Lower lobe of right lung (tissue), 2 donors: ENCODE data around the gene C1QTNF1. TPM values are rescaled to one million over a fixed set of nuclear protein-coding genes. Genes with fewer than 3 reads are reported as not detected.

Source experiments
- ATAC-seq, 2 donors: fragments of 200-7000 bp; cut with Tn5 transposase; one replicate each; pipeline ENCODE4 v1.9.1; 2020 to 2022; ENCODE audit warnings: mild to moderate bottlenecking in 2 of 2, moderate library complexity in 2 of 2
- DNase-seq: peaks from one replicate; pipeline ENCODE4 v3.0.0-alpha.2; 2020
- H3K27ac ChIP-seq: fragments of 200-600 bp; one replicate; pipeline ENCODE4 v1.8.0; 2022
- H3K27me3 ChIP-seq: fragments of 200-600 bp; one replicate; pipeline ENCODE4 v1.8.0; 2022; ENCODE audit warnings: low read depth
- H3K36me3 ChIP-seq: fragments of 200-600 bp; one replicate; pipeline ENCODE4 v1.8.0; 2022; ENCODE audit warnings: mild to moderate bottlenecking
- H3K4me1 ChIP-seq: fragments of 200-600 bp; one replicate; pipeline ENCODE4 v1.8.0; 2022
- H3K4me3 ChIP-seq: fragments of 200-600 bp; one replicate; pipeline ENCODE4 v1.8.0; 2022; ENCODE audit warnings: mild to moderate bottlenecking
- H3K9me3 ChIP-seq: fragments of 200-600 bp; one replicate; pipeline ENCODE4 v1.8.0; 2022
- CTCF ChIP-seq: fragments of 200-600 bp; IDR thresholded peaks from one replicate; pipeline ENCODE4 v1.8.0; 2022; ENCODE audit warnings: antibody characterized with exemption, mild to moderate bottlenecking
- intact Hi-C: fragments of 100-400 bp; cut with DNase I; formaldehyde crosslinking; loops from one replicate; pipeline ENCODE4 v1.11.0; 2022
- total RNA-seq: library from RNA; stranded (reverse); fragmentation: NEBNext Ultra II Directional; extraction: Animal tissue kit (Norgen Biotek cat#: 25700); gene quantifications from one replicate; pipeline ENCODE4 v1.2.1, GENCODE V29; 2021
- donor health status: DM: no; HTN: yes; CAD: no; lungs with severe emphysema.

Gene C1QTNF1
- total RNA-seq, 1 donor from 2014 or later = 24.9 TPM

DNA sequence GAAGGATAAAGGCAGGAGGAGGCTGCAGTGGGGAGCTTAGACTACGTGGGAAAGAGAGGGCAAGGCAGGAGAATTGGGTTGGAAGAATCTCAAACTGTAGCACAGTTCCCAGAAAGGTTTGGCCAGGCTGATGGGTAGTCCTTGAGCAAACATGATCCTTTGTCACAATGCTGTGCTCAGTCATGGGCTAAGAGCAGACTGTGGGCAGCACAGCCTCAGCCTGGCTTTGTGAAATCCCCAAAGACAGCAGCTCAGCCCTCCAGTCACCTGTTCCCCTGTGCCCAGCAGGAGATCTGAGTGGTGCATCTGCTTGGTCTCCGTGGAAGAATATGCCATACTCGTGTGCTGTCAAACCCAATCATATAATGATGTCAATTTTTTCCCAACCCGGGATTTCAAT, 40.1 kb downstream of the C1QTNF1 start:
- intact Hi-C loops = no loop called here
- Histone ChIP-seq H3K4me3 (no peak overlapping the region), H3K27ac (no peak overlapping the region), H3K4me1 (no peaks in the 10 kb centered on the region), H3K36me3 (no peaks in the 10 kb centered on the region), H3K27me3 (no peaks in the 10 kb centered on the region), H3K9me3 (no peaks in the 10 kb centered on the region)
- no peak for DNase-seq
- no peak for ATAC-seq
- TF ChIP-seq CTCF = no peak

DNA sequence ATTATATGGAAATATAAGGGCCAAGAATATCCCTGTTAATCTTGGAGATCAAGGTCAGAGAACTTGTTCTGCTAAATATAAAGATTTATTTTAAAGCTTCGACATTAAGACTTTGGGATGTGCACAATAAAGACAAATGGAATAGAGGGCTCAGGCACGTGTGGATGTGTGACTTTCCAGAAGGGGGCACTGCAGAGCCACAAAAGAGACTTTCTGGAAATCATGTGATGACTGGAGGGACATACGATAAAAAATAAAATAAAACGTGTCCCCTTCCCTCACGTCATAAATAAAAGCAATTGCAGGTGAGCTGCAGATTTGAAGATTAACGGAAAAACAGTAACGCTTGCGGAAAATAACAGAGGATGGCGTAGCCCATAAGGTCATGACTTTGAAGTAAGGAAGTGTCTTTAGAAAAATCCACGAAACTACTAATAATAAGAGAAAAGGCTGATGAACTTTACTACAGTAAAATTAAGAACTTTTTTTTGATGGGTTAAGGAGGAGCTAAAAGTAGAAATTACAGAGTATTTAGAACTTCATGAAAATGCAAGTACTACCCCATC, 41.2 kb downstream of the C1QTNF1 start:
- DNase-seq (no peak), ATAC-seq (peak; percentile 54 to 64)
- peak; percentile 72 for TF ChIP-seq CTCF
- Histone ChIP-seq H3K27me3 (no peaks in the 10 kb centered on the region), H3K4me1 (no peaks in the 10 kb centered on the region), H3K4me3 (no peak overlapping the region), H3K27ac (no peak overlapping the region), H3K9me3 (no peaks in the 10 kb centered on the region), H3K36me3 (no peaks in the 10 kb centered on the region)
- intact Hi-C loops = no loop called here

DNA sequence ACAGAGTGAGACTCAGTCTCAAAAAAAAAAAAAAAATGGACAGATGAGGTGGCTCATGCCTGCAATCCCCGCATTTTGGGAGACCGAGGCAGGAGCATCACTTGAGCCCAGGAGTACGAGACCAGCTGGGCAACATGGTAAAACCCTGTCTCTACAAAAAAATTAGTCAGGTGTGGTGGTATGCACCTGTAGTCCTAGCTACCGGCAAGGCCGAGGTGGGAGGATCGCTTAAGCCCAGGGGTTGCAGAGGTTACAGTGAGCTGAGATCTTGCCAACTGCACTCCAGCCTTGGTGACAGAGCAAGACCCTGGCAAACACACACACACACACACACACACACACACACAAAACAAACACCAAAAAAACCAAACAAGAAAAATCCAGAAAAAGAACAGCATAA, 43.0 kb downstream of the C1QTNF1 start:
- no peaks in the 10 kb centered on the region for H3K9me3 ChIP-seq
- H3K27ac ChIP-seq = no peak overlapping the region
- no peak overlapping the region for H3K4me3 ChIP-seq
- intact Hi-C loops = no loop called here
- H3K27me3 ChIP-seq = no peaks in the 10 kb centered on the region
- DNase-seq (no peak), ATAC-seq (no peak)
- H3K36me3 ChIP-seq = no peaks in the 10 kb centered on the region
- no peak for TF ChIP-seq CTCF
- no peaks in the 10 kb centered on the region for H3K4me1 ChIP-seq

GRCh38 chr17:79070266-79070880, 46.4 kb downstream of the C1QTNF1 start:
- Histone ChIP-seq H3K4me3 (no peak overlapping the region), H3K36me3 (no peaks in the 10 kb centered on the region), H3K27me3 (no peaks in the 10 kb centered on the region), H3K4me1 (peaks cover 5% of the 10 kb centered on the region), H3K27ac (no peak overlapping the region), H3K9me3 (no peaks in the 10 kb centered on the region)
- no peak for TF ChIP-seq CTCF
- ATAC-seq = no peak
- DNase-seq = peak; percentile 19
- intact Hi-C loops = no loop called here

DNA sequence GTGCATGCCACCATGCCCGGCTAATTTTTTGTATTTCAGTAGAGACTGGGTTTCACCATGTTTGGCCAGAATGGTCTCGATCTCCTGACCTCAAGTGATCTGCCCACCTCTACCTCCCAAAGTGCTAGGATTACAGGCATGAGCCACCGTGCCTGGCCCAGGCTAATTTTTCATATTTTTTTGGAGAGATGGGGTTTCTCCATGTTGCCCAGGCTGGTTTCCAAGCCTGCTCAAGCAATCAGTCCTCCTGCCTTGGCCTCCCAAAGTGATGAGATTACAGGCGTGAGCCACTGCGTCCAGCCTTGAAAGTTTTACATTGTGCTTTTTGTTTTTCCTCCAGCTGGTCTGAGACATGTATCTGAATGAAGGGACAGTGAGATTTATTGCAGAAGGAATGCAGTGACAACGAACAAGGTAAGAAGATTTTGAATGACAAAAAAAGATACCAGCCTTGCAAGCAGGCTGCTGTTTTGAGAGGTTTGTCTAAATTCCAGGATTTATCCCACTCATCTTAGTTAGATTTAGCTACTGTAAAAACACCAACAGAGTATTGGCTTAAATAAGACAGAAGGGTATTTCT, 47.3 kb downstream of the C1QTNF1 start:
- Histone ChIP-seq H3K4me1 (peaks cover 14% of the 10 kb centered on the region), H3K36me3 (no peaks in the 10 kb centered on the region), H3K9me3 (no peaks in the 10 kb centered on the region), H3K4me3 (no peak overlapping the region), H3K27ac (no peak overlapping the region), H3K27me3 (no peaks in the 10 kb centered on the region)
- intact Hi-C loops = no loop called here
- DNase-seq (peak; percentile 6), ATAC-seq (no peak)
- TF ChIP-seq CTCF = no peak
